ENCODE measurements around the gene EVC. TPM values are rescaled to one million over a fixed set of nuclear protein-coding genes. Genes with fewer than 3 reads are reported as not detected.
A peak's percentile ranks its signal among the peaks of the same experiment; 100 is the strongest.

The EVC gene
- total and polyA plus RNA-seq, 2 of the 4 experiments (the other 2 are of a cell fraction) = 16.8 to 18.9 TPM

DNA sequence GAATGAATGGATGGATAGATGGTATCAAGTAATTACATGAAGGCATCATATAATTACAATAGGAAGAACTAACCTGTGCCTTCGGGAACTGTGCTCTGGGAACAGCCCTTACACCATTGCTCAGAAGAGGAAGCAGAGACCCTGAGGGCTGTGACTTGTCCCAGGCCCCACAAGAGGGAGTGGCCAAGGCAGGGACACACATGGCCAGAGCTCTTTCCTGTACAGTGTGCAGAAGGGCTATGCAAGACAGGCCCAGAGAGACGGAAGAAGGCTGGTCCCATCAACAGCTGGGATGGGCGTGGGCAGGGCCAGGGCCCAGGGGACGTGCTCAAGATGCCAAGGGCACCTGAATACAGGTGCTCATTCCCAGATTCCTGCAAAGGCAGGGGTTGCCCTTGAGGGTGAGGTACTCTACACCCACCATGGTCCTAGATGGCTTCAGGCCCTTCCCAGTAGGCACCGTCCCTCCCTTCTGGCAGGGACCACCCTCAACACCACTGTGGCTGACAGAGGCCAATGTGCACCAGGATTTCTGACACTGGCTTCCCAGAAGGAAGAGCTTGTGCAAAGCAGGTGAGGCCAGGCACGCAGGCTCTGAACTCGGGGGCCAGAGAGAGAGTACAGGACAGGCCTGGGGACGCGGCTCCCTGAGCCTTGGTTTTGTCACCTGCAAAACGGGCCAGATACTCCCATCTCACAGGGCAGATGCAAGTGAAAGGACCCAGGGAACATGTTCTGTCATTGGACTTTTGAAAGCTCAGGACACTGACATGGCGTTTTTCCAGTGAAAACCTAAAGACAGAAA is 4.3 kb upstream of the EVC start:
- Histone ChIP-seq H3K27me3 (ENCODE audit: control insufficient read depth, insufficient read depth, low read length) (no peaks in the 10 kb centered on the region), H2BK5ac (ENCODE audit: low read depth, low read length, poor library complexity, severe bottlenecking) (no peak overlapping the region), H4K91ac (ENCODE audit: insufficient read depth, low read depth, low read length) (no peak overlapping the region; the same call in 1 of the 2 replicates), H4K5ac (ENCODE audit: low read depth, low read length) (no peak overlapping the region), H3K4ac (ENCODE audit: low read depth, low read length) (no peak overlapping the region), H2BK20ac (ENCODE audit: low read depth, low read length) (no peak overlapping the region), H3K4me1 (ENCODE audit: control insufficient read depth, insufficient read depth, low read length) (peaks cover 26% of the 10 kb centered on the region), H4K8ac (ENCODE audit: low read depth in 2 of 2, low read length in 2 of 2) (no peak overlapping the region), H3K23ac (ENCODE audit: low read depth, low read length) (0 out of 2 replicates have a peak overlapping the region, but pooled peaks have one; percentile 72), H3K9me1 (ENCODE audit: insufficient read depth, low read length) (peaks cover 28% of the 10 kb centered on the region), H2BK120ac (ENCODE audit: low read depth, low read length) (0 out of 2 replicates have a peak overlapping the region, but pooled peaks have one; percentile 14), H2AK9ac (replicated peaks; ENCODE audit: low read depth, low read length, poor library complexity) (peak overlapping the region; percentile 75), H2AK5ac (ENCODE audit: low read depth, low read length) (0 out of 2 replicates have a peak overlapping the region, but pooled peaks have one; percentile 18), H3K36me3 (ENCODE audit: control insufficient read depth, insufficient read depth, low read length) (peaks cover 13% of the 10 kb centered on the region), H3K4me3 (ENCODE audit: insufficient read depth, low read depth, low read length) (no peak overlapping the region), H3K79me1 (ENCODE audit: low read depth in 1 of 2, low read length in 2 of 2) (peaks cover 24 to 59% of the 10 kb centered on the region in 2 experiments), H3K56ac (ENCODE audit: extremely low read depth, insufficient read depth, low read length) (no peak overlapping the region), H2AFZ (replicated peaks; ENCODE audit: low read length, poor library complexity) (no peak overlapping the region), H3K14ac (replicated peaks; ENCODE audit: low read depth, low read length) (peak overlapping the region; percentile 89; the same call in 1 of the 2 replicates), H2BK15ac (ENCODE audit: low read depth, low read length) (no peak overlapping the region), H3K18ac (ENCODE audit: low read depth, low read length) (no peak overlapping the region), H3K4me2 (ENCODE audit: low read depth, low read length) (peak overlapping the region; percentile 89; the same call in 1 of the 2 replicates), H3K27ac (ENCODE audit: insufficient read depth, low read length) (no peak overlapping the region), H4K20me1 (ENCODE audit: insufficient read depth, low read length) (peaks cover 6% of the 10 kb centered on the region), H3K9ac (ENCODE audit: low read depth, low read length) (no peak overlapping the region), H3K9me3 (ENCODE audit: control insufficient read depth, insufficient read depth, low read length) (no peaks in the 10 kb centered on the region)
- BruUV-seq (replicated peaks) = TSS peak; percentile 28
- intact Hi-C loops (cut with micrococcal nuclease) = loop anchor here (5.0 kb wide), 3 partner anchors 181 to 669 kb away; partner anchors contain the start of gene STK32B
- CTCF ChIA-PET = no interaction called here
- WGBS, 2 experiments (ENCODE audit: extremely low coverage in 2 of 2, insufficient read length in 1 of 2) = 96% methylated on average over 4 of the region's 11 CpGs; no CpG with 5 or more reads in 1 of the 2 experiments
- TF ChIP-seq MXI1 (IDR thresholded peaks at IDR 0.05; ENCODE audit: borderline replicate concordance, low read depth, low read length) = no peak
- TF ChIP-seq ELK1 (IDR thresholded peaks at IDR 0.05; ENCODE audit: borderline replicate concordance, low read depth, low read length) = no peak
- TF ChIP-seq CEBPB (IDR thresholded peaks at IDR 0.05; ENCODE audit: low read depth, low read length) = no peak
- no peak for TF ChIP-seq NFE2L2 (IDR thresholded peaks at IDR 0.05; ENCODE audit: low read depth, low read length)
- no peak for TF ChIP-seq MAZ (IDR thresholded peaks at IDR 0.05; ENCODE audit: borderline replicate concordance, low read depth, low read length)
- no peak for TF ChIP-seq RCOR1 (IDR thresholded peaks at IDR 0.05; ENCODE audit: insufficient replicate concordance, low read length)
- no peak for TF ChIP-seq SMC3 (IDR thresholded peaks at IDR 0.05; ENCODE audit: low read depth, low read length)
- TF ChIP-seq FOS (IDR thresholded peaks at IDR 0.05; ENCODE audit: low read depth, low read length) = no peak
- no peak for TF ChIP-seq MAFK (IDR thresholded peaks at IDR 0.05; ENCODE audit: low read depth, low read length)
- TF ChIP-seq CTCF (conservative IDR thresholded peaks at IDR 0.05; ENCODE audit: low read depth, low read length) = no peak
- no peak for TF ChIP-seq RFX5 (IDR thresholded peaks at IDR 0.05; ENCODE audit: low read depth, low read length)
- no peak for TF ChIP-seq POLR2A (IDR thresholded peaks at IDR 0.05; ENCODE audit: low read depth, low read length)
- no peak for TF ChIP-seq CHD1 (IDR thresholded peaks at IDR 0.05; ENCODE audit: low read depth, low read length)
- DNase-seq (no peak), ATAC-seq (ENCODE audit: low read depth) (no peak)
- dilution Hi-C loops (cut with HindIII; ENCODE audit: low sequenced_read_pairs, unreplicated experiment) = no loop called here
- POLR2A ChIA-PET (ENCODE audit: unreplicated experiment) = no interaction called here
- in situ Hi-C loops (cut with MboI; ENCODE audit: low sequenced_read_pairs) = no loop called here

Data from IMR-90 (cell line).